Measurements from ENCODE around the gene RCN2.

RCN2 gene

GRCh38 chr15:76996526-76997401, 65.2 kb downstream of the RCN2 start:
- no peak for DNase-seq

GRCh38 chr15:76998663-76999285, 67.2 kb downstream of the RCN2 start:
- DNase-seq = no peak

- DNase-seq = no peak
These were observed 68.4 kb downstream of the RCN2 start for GRCh38 chr15:76999996-77000395.

- no peak for DNase-seq
These were observed 69.8 kb downstream of the RCN2 start for GRCh38 chr15:77001351-77001750.

GRCh38 chr15:77001966-77002365, 70.4 kb downstream of the RCN2 start:
- no peak for DNase-seq

- no peak for DNase-seq
These were observed 70.9 kb downstream of the RCN2 start for GRCh38 chr15:77002436-77002835.

GRCh38 chr15:77002954-77003912, 71.7 kb downstream of the RCN2 start:
- no peak for DNase-seq
